WI38 (cell line): ENCODE data around the gene RCL1.
"Not testable (repeated sequence)": the region's sequence is repeated elsewhere in the genome, so short reads cannot be mapped to it uniquely, and the experiment has no call there.

ENCODE experiments used
- H3K4me3 ChIP-seq: 2 replicates; pipeline ENCODE4 v1.5.1; 2011; ENCODE audit warnings: low read depth, mild to moderate bottlenecking, control low read depth, low read length
- TF ChIP-seq, protein P1 (sequence below): IDR thresholded peaks from 2 replicates; pipeline ENCODE4 v1.5.1; 2012; ENCODE audit warnings: low read depth, mild to moderate bottlenecking, control low read depth, low read length

RCL1 gene

DNA sequence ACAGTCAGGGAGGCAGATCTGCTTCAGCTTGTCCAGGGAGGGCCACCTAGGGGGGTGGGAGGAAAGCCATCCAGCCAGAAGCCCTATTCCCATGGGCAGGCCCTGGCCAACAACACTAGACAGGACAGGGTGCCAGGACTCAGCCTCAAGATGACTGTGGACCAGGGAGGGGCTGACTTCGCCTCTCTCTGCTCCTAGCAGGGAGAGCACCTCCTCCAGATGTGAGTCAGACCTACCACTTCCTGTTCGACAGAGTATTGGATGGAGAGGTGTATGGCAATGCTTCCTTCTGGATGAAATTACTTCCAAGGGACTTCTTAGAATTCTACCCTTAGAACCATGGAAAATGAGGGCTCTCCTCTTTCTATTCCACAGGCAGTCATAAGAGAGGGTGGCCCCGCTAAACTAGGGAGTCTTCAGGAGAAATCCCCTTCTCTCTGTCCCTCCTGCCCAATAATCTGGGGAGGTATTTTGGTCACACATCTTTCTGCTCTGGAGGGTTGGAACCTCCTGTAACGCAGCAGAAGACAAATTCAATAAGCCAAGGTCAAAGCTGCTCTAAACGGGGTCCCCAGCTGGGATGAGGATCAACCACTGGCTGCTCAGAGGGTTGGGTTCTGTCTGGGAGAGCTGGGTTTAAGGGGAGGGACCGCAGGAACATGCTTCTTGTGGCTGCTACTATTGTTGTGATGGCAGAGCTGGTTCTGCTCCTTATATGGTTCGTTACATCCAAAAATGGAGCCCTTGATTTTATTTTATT lies 23.2 kb upstream of the RCL1 start:
- TF ChIP-seq, protein P1, sequence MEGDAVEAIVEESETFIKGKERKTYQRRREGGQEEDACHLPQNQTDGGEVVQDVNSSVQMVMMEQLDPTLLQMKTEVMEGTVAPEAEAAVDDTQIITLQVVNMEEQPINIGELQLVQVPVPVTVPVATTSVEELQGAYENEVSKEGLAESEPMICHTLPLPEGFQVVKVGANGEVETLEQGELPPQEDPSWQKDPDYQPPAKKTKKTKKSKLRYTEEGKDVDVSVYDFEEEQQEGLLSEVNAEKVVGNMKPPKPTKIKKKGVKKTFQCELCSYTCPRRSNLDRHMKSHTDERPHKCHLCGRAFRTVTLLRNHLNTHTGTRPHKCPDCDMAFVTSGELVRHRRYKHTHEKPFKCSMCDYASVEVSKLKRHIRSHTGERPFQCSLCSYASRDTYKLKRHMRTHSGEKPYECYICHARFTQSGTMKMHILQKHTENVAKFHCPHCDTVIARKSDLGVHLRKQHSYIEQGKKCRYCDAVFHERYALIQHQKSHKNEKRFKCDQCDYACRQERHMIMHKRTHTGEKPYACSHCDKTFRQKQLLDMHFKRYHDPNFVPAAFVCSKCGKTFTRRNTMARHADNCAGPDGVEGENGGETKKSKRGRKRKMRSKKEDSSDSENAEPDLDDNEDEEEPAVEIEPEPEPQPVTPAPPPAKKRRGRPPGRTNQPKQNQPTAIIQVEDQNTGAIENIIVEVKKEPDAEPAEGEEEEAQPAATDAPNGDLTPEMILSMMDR = no peak

DNA sequence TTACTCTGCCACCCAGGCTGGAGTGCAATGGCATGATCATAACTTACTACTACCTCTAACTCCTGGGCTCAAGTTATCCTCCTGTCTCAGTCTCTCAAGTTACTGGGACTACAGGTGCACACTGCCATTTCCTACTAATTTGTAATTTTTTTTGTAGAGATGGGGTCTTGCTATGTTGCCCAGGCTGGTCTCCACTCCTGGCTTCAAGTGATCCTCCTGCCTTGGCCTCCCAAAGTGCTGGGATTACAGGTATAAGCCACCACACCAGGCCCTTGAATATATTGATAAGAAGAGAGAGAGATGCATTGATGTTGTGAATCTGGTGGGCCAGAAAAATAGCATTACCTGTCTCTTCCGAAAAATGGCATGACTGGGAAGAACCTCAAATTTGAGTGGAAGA lies 21.0 kb upstream of the RCL1 start:
- no peak overlapping the region for H3K4me3 ChIP-seq
- TF ChIP-seq, protein P1 = no peak

More for the DNA sequence above, 23.2 kb upstream of the RCL1 start:
- H3K4me3 ChIP-seq = no peak overlapping the region

DNA sequence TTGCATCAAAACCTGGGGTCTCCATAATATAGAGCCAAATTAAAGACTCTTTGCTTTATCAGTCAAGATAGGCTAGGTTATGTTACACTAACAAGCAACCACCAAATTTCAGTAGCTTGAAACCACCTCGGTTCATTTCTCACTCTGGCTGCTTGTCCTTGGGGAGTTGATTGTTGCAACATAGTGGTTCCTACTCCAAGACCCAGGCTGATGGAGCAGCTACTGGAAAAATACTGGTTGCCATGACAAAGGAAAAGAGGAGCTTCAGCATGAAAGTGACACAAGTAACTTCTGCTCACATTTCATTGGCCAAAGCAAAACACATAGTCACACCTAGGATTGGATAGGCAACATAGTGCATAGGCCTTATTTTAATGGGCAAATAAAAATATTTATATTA lies 18.5 kb upstream of the RCL1 start:
- TF ChIP-seq, protein P1 = no peak
- no peak overlapping the region for H3K4me3 ChIP-seq

DNA sequence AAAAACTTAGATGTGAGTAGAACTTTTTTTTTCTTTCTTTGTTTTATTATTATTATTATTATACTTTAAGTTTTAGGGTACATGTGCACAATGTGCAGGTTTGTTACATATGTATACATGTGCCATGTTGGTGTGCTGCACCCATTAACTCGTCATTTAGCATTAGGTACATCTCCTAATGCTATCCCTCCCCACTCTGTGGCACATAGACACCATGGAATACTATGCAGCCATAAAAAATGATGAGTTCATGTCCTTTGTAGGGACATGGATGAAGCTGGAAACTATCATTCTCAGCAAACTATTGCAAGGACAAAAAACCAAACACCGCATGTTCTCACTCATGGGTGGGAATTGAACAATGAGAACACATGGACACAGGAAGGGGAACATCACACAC lies 17.8 kb upstream of the RCL1 start:
- not testable (repeated sequence) for H3K4me3 ChIP-seq

DNA sequence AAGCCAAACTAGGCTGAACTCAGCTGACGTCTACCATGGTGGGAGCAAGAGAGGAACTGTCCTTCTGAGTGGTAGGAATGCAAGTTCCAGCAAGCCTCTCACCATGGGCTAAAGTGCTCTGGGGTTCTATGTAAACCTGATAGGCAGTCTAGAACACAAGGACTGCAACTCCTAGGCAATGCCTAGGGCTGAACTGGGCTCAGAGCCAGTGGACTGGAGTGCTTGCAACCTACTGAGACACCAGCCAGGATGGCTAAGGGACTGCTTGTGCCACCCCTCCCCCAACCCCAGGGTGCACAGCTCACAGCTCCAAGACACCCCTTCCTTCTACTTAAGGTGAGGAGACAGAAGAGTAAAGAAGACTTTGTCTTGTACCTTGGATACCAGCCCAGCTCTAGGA lies 12.1 kb upstream of the RCL1 start:
- TF ChIP-seq, protein P1 = no peak
- no peak overlapping the region for H3K4me3 ChIP-seq

DNA sequence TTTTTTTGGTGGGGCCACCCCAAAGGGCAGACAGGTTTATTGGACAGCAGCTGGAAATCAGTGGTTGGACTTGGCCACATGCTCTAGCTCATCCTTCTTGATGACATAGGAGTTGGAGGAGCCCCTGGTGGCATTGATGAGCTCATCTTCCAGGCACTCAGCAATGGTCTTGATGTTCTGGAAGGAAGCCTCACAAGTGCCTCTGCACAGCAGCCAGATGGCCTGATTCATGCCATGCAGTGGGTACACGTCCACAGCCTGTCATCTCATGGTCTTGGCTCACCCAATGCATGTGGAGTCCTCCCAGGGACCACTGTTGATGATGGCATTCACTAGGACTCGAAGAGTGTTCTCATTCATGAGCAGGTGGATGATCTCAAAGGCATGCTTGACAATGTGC lies 11.3 kb upstream of the RCL1 start:
- no peak overlapping the region for H3K4me3 ChIP-seq
- TF ChIP-seq, protein P1 = no peak

DNA sequence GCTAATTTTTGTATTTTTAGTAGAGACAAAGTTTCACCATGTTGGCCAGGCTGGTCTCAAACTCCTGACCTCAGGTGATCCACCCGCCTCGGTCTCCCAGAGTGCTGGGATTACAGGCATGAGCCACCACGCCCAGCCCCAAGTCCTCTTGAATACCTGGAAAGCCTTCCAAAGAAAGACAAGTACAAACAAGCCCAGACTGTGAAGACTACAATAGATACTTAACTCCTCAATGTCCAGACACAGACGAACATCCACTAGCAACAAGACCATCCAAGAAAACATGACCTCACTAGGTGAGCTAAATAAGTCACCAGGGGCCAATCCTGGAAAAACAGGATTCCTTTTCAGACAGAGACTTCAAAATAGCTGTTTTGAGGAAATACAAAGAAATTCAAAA lies 9.6 kb upstream of the RCL1 start:
- not testable (repeated sequence) for H3K4me3 ChIP-seq

DNA sequence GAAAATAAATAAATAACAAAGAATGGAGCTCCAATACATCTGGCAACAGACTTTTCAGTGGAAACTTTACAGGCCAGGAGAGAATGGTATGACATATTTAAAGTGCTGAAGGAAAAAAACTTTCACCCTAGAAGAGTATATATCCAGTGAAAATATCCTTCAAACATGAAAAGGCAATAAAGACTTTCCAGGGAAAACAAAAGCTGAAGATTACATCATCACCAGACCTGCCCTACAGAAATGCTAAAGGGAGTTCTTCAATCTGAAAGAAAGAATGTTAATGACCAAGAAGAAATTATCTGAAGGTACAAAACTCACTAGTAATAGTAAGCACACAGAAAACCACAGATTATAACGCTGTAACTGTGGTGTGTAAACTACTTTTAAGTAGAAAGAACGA lies 8.3 kb upstream of the RCL1 start:
- TF ChIP-seq, protein P1 = no peak

More for the DNA sequence above, 8.3 kb upstream of the RCL1 start:
- H3K4me3 ChIP-seq = no peak overlapping the region
